Skeletal muscle cell (primary cell): ENCODE results near the gene PDS5B.
"Not testable (repeated sequence)": the region's sequence is repeated elsewhere in the genome, so short reads cannot be mapped to it uniquely, and the experiment has no call there.

Experiments used
- DNase-seq: peaks from one replicate; pipeline ENCODE4 v3.0.0-alpha.2; 2010; ENCODE audit warnings: low read depth
- H3K4me3 ChIP-seq: 2 replicates; pipeline ENCODE4 v1.5.1; 2011; ENCODE audit warnings: low read depth, mild to moderate bottlenecking, control low read depth, low read length, moderate library complexity

PDS5B gene, protein sequence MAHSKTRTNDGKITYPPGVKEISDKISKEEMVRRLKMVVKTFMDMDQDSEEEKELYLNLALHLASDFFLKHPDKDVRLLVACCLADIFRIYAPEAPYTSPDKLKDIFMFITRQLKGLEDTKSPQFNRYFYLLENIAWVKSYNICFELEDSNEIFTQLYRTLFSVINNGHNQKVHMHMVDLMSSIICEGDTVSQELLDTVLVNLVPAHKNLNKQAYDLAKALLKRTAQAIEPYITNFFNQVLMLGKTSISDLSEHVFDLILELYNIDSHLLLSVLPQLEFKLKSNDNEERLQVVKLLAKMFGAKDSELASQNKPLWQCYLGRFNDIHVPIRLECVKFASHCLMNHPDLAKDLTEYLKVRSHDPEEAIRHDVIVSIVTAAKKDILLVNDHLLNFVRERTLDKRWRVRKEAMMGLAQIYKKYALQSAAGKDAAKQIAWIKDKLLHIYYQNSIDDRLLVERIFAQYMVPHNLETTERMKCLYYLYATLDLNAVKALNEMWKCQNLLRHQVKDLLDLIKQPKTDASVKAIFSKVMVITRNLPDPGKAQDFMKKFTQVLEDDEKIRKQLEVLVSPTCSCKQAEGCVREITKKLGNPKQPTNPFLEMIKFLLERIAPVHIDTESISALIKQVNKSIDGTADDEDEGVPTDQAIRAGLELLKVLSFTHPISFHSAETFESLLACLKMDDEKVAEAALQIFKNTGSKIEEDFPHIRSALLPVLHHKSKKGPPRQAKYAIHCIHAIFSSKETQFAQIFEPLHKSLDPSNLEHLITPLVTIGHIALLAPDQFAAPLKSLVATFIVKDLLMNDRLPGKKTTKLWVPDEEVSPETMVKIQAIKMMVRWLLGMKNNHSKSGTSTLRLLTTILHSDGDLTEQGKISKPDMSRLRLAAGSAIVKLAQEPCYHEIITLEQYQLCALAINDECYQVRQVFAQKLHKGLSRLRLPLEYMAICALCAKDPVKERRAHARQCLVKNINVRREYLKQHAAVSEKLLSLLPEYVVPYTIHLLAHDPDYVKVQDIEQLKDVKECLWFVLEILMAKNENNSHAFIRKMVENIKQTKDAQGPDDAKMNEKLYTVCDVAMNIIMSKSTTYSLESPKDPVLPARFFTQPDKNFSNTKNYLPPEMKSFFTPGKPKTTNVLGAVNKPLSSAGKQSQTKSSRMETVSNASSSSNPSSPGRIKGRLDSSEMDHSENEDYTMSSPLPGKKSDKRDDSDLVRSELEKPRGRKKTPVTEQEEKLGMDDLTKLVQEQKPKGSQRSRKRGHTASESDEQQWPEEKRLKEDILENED (N-terminal part only)

DNA sequence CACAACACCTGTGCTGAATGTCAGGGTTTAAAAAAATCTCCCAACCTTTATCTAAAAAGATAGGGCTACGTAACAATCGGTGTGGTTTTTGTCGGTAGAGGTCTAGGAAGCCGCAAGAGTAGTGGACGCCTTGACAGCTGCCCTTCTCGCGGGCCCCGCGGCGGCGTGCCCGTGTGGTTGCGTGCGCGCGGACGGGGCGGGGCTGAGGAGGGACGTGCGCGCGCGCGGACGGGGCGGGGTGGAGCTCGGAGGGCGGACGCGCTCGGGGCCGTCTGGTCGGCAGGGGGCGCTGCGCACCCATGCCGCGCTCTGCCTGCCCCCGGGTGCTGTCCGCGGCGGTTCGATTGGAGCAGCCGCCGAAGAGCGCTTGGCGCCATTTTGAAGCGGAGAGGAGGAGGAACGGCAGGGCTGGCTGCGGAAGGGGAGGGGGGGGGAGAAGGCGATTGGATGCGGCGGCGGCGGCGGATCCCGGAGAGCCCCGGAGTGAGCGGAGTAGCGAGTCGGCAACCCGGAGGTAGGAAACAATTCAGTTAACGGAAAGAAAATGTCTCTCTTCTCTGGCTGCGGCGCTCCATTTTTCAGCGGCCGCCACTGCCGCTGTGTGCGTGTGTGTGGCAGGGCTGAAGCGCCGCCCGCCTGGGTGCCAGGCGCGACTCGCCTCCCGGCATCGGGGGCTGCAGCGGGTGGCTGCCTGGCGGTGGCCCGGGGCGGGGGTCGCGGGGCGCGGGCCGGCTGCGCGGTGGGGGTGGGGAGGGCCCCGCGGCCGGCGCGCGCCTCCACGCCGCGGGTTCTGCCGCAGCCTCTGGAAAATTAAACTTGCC lies at the start of gene PDS5B:
TSS of gene PDS5B (plus strand) at position 373 of the 821 bp plus-strand sequence. CDS start 62,321 bp downstream, outside the sequence.
- H3K4me3 ChIP-seq = peak within 1 kb of the TSS; percentile 66
- DNase-seq = peak; percentile 84

DNA sequence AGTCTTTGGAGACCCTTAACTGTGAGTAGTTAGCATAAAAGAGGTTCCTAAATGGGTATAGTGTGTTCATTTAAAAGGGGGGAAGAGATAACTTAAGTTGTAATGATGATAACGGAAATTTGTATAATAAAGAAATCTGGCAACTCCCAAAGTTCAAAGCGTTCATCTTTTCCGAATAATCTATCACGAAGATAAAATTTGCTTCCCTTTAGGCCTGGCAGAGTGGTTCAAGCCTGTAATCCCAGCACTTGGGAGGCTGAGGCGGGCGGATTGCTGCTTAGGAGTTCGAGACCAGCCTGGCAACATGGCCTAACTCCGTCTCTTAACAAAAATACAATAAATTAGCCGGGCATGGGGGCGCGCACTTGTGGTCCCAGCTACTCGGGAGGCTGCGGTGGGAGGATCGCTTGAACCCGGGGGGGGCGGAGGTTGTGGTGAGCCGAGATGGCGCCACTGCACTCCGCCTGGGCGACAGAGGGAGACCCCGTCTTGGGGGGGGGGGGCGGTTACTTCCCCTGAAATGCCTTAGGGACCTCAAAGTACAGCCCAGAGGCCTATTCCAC lies 48.6 kb upstream of the PDS5B start:
- H3K4me3 ChIP-seq = peak overlapping the region; percentile 95
- no peak for DNase-seq

DNA sequence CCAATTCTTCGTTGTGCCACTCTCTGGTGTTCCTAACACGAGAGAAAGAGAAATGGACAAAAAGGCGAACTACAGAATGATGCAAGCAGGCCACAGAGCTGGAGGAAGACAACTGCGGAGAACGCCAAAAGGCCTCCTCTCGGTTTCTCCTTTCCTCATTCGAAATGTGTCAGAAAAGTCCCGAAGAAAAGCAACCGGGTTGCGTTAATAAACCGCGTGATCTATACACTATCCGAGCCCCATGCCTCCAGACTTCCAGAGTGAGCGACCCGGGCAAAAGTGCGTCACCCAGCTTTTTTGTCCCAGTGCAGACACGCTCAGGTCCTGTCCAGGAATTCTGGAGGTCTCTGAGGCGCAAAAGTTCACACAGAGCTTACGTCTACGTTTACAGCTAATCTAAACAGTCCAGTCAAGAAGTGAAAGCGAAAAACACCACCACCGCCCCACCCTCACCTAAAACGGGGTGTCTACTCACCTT lies 48.1 kb upstream of the PDS5B start:
- peak; percentile 1 for DNase-seq
- peak overlapping the region; percentile 95 for H3K4me3 ChIP-seq

DNA sequence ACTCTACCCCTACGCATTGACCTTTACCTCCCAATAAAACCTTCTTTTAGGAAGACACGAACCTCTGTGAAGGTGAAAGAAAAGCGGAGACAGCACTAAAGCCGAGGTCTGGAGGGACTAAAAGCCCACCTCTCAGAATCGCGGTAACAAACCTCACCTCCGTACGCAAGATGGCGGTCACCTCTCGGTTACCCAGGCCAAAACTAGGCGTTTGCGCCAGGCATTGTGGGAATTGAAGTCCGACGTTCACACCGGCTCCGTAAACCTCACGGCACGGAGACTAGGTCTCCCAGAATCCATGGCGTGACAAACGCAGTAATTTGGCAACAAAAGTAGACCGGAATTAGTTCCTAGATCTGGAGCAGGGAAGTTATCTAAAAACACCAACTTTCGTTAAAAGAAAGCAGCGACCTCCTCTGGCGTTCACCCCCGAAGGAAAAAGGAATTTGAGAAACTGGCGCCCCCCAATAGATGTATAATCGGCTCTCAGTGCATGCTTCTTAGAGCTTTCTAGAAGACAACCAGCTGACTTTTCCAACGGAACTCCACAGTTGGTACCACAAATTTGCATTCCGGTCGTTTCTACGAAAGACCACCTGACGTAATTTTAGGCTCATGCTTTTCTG lies 47.5 kb upstream of the PDS5B start, which contains the start of gene N4BP2L2:
TSS of gene N4BP2L2 (minus strand) at position 175 of the 626 bp plus-strand sequence. CDS start 1,768 bp downstream, outside the sequence.
- peak; percentile 94 for DNase-seq
- H3K4me3 ChIP-seq = peak within 1 kb of the TSS; percentile 95

DNA sequence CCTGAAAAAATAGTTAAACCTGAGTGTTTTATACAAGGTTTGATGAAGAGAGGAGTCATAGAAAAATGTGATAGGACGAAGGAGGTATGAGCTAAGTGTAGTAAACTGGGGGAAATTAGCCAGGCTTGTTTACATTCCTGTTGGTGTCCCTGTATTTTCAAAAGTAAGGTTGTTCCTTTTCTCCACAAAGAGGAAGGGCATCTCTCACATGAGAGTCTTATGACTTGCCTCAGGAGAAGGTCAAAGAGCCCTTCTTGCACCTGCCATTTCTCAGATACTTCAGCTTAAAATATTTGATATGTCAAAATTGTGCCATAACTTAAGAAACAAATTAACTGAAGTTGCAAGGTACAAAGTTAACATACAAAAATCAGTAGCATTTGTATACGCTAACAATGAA lies 44.0 kb upstream of the PDS5B start:
- DNase-seq = no peak
- no peak overlapping the region for H3K4me3 ChIP-seq

DNA sequence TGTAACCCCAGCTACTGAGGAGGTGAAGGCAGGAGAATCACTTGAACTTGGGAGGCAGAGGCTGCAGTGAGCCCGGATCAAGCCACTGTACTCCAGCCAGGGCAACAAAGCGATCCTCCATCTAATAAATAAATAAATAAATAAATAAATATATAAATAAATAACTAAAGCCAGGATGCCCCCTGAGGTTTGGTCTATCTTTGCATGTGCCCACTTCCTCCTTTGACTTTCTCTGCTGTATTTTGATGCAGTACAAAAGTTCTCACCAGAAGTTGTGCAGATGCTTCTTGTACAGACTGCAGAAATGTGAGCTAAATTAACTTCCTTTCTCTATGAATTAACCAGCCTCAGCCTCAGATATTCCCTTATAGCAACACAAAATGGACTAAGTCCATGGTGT lies 41.2 kb upstream of the PDS5B start:
- H3K4me3 ChIP-seq = no peak overlapping the region
- no peak for DNase-seq

DNA sequence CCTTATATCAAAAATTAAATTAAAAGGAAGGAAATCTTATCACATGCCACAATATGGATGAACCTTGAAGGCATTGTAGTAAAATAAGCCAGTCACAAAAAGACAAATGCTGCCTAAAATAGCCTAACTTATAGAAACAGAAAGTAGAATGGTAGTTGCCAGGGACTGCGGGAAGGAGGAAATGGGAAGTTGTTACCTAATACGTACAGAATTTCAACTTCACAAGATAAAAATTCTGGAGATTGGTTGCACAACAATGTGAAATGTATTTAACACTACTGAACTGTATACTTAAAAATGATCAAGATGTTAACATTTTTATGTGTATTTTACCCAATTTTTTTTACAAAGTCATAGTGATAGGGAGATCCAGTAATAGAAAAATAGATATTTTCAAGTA lies 37.4 kb upstream of the PDS5B start:
- no peak overlapping the region for H3K4me3 ChIP-seq
- peak; percentile 0 for DNase-seq

DNA sequence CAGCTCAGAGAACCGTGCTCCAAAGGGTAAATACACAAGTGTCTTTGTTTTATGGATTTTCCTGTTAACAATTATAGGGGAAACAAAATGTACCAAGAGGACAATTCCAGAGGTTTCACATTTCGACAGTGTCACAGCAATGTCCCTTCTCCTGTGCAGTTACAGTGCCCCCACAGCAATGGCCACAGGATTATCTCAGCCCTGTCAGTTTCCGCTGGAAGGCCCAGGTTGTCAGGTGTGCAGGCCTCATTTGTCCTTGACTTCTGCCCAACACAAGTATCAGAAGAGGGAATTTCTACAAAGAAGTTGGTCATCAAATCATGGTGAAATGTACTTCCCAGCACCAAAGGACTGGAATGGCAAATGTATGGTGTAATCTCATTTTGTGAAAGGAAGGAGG lies 36.5 kb upstream of the PDS5B start:
- no peak for DNase-seq
- no peak overlapping the region for H3K4me3 ChIP-seq

DNA sequence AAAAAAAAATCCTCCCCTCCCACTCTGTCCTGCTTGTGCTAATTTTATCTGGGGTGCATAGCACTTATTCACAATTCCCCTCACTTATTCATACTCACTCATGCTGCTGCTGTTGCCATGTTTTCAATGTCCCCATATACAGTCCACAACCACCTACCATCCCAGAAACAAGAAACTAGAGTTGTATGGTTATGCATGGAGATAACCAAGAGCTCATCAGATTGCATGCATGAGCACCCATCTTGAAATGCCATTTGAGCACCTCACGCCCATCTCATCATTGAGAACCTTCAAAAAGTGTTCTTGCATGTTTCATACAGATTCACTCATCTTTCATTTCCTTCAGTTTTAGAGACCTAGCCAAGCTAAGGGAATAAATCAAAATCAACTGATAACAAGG lies 32.5 kb upstream of the PDS5B start:
- no peak for DNase-seq
- H3K4me3 ChIP-seq = no peak overlapping the region

DNA sequence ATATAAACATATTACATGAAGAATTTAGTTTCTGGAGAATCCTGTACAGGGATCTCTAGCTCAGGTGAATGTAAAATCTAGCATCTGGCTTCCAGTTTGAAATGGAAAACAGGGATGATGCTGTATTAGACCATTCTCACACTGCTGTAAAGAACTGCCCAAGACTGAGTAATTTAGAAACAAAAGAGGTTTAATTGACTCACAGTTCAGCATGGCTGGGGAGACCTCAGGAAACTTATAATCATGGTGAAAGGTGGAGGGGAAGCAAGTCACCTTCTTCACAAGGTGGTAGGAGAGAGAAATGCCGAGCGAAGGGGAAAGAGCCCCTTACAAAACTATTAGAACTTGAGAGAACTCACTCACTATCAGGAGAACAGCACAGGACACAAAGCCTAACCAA lies 30.6 kb upstream of the PDS5B start:
- no peak for DNase-seq
- H3K4me3 ChIP-seq = no peak overlapping the region

DNA sequence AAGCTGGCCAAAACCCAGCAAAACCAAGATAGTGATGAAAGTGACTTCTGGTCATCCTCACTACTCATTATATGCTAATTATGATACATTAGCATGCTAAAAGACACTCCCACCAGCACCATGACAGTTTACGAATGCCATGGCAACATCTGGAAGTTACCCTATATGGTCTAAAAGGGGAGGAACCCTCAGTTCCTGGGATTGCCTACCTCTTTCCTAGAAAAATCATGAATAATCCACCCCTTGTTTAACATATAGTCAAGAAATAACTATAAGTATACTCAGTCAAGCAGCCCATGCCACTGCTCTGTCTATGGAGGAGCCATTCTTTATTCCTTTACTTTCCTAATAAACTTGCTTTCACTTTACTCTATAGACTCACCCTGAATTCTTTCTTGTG lies 25.4 kb upstream of the PDS5B start:
- not testable (repeated sequence) for DNase-seq

DNA sequence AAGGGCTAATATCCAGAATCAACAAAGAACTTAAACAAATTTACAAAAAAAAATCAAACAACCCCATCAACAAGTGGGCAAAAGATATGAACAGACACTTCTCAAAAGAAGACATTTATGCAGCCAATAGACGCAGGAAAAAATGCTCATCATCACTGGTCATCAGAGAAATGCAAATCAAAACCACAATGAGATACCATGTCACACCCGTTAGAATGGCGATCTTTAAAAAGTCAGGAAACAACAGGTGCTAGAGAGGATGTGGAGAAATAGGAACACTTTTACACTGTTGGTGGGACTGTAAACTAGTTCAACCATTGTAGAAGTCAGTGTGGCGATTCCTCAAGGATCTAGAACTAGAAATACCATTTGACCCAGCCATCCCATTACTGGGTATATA lies 10.6 kb upstream of the PDS5B start:
- H3K4me3 ChIP-seq, DNase-seq: not testable (repeated sequence)

More for the DNA sequence above, 25.4 kb upstream of the PDS5B start:
- H3K4me3 ChIP-seq = not testable (repeated sequence)

DNA sequence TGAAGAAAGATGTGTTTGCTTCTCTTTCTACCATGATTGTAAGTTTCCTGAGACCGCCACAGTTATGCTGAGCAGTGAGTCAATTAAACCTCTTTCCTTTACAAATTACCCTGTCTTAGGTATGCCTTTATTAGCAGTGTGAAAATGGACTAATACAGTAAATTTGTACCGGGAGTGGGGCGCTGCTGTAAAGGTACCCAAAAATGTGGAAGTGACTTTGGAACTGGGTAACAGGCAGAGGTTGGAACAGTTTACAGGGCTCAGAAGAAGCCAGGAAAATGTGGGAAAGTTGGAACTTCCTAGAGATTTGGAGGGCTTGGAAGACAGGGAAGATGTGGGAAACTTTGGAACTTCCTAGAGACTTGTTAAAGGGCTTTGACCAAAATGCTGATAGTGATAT lies 9.2 kb upstream of the PDS5B start:
- H3K4me3 ChIP-seq = no peak overlapping the region
- no peak for DNase-seq

DNA sequence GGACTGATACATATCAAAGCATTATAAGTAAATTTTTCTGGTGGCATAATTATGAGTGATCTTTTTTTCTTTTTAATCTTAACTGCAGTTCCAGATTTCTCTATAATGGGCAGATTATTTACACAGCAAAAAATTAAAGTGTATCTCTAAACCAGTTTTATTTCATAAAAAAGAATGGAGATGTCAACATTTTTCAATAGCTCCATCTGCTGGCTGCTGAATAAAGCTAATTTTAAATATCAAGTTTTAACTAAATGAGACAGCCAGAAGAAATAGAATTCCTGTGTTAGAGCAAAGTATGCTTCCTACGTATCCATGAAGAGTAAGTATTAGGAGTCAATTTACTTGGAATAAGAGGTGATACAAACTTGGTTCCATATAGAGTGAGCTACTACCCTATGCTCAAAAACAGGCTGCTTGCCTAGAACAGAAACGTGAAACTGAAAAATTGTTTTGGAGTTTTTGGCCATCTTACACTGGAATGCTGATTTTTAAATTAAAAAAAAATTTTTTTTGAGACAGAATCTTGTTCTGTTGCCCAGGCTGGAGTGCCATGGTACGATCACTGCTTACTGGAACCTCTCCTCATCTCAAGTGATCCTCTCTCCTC lies 5.0 kb upstream of the PDS5B start:
- no peak for DNase-seq
- H3K4me3 ChIP-seq = no peak overlapping the region

DNA sequence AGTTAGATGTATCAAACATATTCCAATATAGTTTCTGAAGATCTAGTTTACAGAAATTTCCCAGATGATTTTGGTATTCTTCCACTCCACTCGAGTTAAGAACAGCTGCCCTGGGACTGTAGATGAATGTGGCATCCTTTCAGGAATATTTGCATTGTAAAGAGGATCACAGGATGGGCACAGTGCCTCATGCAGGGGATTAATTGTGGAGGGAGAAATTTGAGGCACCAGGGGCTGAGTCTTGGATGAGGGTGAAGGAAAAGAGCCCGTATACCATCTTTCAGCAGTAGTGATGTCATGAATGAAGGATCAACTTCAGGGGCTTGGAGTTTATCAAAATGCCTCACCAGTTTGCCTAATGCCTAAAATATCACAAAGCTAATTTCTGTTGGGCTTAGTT lies 4.0 kb upstream of the PDS5B start:
- DNase-seq = no peak
- no peak overlapping the region for H3K4me3 ChIP-seq

DNA sequence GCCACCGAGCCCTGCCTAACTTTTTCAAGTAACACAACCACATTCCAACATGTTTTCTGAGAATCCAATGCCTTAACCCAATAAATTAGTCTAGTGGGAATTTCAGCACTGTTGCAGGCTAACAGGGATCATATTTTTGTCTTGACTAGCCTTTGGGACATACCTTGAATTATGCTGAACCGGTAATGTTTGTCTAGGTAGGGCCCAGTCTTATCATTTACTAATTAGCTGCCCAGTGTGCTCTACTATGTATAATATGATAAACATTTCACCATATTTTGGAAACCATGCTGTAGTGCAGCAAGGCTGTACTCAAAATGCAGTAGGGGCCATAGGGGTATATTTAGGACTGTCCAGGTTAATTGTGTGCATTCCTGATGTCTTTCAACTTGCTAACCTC lies 3.3 kb upstream of the PDS5B start:
- no peak for DNase-seq
- H3K4me3 ChIP-seq = no peak overlapping the region

DNA sequence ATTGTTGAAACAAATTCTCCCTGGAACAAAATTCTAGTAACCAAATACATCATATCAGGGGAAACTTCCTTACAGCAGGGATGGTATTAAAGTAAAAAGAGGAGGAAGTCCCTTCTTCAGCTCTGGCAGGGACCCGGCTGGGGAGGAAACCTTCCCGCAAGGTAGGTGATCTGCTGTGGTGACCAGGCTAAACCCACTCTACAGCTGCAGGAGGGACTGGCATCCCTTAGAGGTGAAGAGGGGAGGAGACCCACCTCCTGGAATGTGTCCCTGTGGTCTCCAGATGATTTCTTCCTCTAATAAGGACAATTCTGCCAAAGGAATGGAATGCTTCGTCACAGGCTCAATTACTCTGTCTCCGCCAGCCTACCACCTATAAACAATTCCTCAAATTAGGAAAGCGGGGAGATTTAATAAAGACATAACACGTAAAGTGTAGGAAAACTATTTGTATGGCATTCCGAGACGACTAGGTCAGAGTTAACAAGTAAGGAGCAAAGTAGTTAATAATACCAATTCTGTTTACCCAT lies 637 bp upstream of the PDS5B start:
- no peak for DNase-seq
- H3K4me3 ChIP-seq = peak overlapping the region; percentile 55
